Neural progenitor cell (in vitro differentiated cells): ENCODE data around the gene TMEM143. TPM values are rescaled to one million over a fixed set of nuclear protein-coding genes. Genes with fewer than 3 reads are reported as not detected.

Experiments used
- DNase-seq: peaks from one replicate; pipeline ENCODE4 v3.0.0-alpha.2; 2016; ENCODE audit warnings: low spot score
- H2AFZ ChIP-seq: fragments of 200-600 bp; sonication (generic); replicated peaks from 2 replicates; pipeline ENCODE4 v1.6.1; 2016; ENCODE audit warnings: antibody characterized with exemption
- H3F3A ChIP-seq: fragments of 200-600 bp; sonication (generic); 2 replicates; pipeline ENCODE4 v1.6.1; 2016; ENCODE audit warnings: antibody characterized with exemption, low read depth
- H3K27ac ChIP-seq: fragments of 200-600 bp; sonication (generic); 2 replicates; pipeline ENCODE4 v1.5.1; 2016; ENCODE audit warnings: mild to moderate bottlenecking
- H3K27me3 ChIP-seq: fragments of 200-600 bp; sonication (generic); 2 replicates; pipeline ENCODE4 v1.6.1; 2016; ENCODE audit warnings: mild to moderate bottlenecking, moderate library complexity
- H3K36me3 ChIP-seq: fragments of 200-600 bp; sonication (generic); 2 replicates; pipeline ENCODE4 v1.5.1; 2016
- H3K4me1 ChIP-seq: fragments of 200-600 bp; sonication (generic); 2 replicates; pipeline ENCODE4 v1.6.1; 2016; ENCODE audit warnings: mixed run types
- H3K4me2 ChIP-seq: fragments of 200-600 bp; sonication (generic); 2 replicates; pipeline ENCODE4 v1.6.1; 2016
- H3K4me3 ChIP-seq: fragments of 200-600 bp; sonication (generic); 2 replicates; pipeline ENCODE4 v1.5.1; 2016
- H3K79me2 ChIP-seq: fragments of 200-600 bp; sonication (generic); 2 replicates; pipeline ENCODE4 v1.6.1; 2016; ENCODE audit warnings: low read depth
- H3K9ac ChIP-seq: fragments of 200-600 bp; sonication (generic); 2 replicates; pipeline ENCODE4 v1.6.1; 2016
- H3K9me3 ChIP-seq: fragments of 200-600 bp; sonication (generic); 2 replicates; pipeline ENCODE4 v1.5.1; 2016; ENCODE audit warnings: low read depth
- H4K20me1 ChIP-seq: fragments of 200-600 bp; sonication (generic); 2 replicates; pipeline ENCODE4 v1.6.1; 2016; ENCODE audit warnings: low read depth
- H3K27ac Mint-ChIP-seq: 3 replicates; pipeline ENCODE4 v1.8.0; 2021; ENCODE audit warnings: mixed read lengths
- H3K27me3 Mint-ChIP-seq: 2 replicates; pipeline ENCODE4 v1.8.0; 2022; ENCODE audit warnings: low read depth, mild to moderate bottlenecking, inconsistent platforms, moderate library complexity, mixed read lengths; ENCODE audit not compliant: insufficient read depth
- H3K36me3 Mint-ChIP-seq: 3 replicates; pipeline ENCODE4 v1.8.0; 2021; ENCODE audit warnings: mixed read lengths
- H3K4me1 Mint-ChIP-seq: 3 replicates; pipeline ENCODE4 v1.8.0; 2021; ENCODE audit warnings: mixed read lengths
- H3K4me3 Mint-ChIP-seq: 3 replicates; pipeline ENCODE4 v1.8.0; 2021; ENCODE audit warnings: mild to moderate bottlenecking, moderate library complexity, mixed read lengths
- H3K9me3 Mint-ChIP-seq: 3 replicates; pipeline ENCODE4 v1.8.0; 2020; ENCODE audit warnings: mixed read lengths
- CTCF ChIP-seq: fragments of 200-600 bp; sonication (generic); IDR thresholded peaks from 2 replicates; pipeline ENCODE4 v1.5.1; 2017; ENCODE audit warnings: antibody characterized with exemption, mild to moderate bottlenecking
- EZH2 ChIP-seq: fragments of 200-600 bp; sonication (generic); IDR thresholded peaks from 2 replicates; pipeline ENCODE4 v1.6.1; 2017; ENCODE audit warnings: antibody characterized with exemption, mild to moderate bottlenecking, moderate library complexity
- EZH2phosphoT487 ChIP-seq: fragments of 200-600 bp; sonication (generic); IDR thresholded peaks from 2 replicates; pipeline ENCODE4 v1.6.1; 2017; ENCODE audit warnings: antibody characterized with exemption
- total RNA-seq: library from RNA; depleted of rRNA; stranded (reverse); fragments of >200 nt; gene quantifications from 2 replicates; pipeline ENCODE4 v1.2.3, GENCODE V29; 2015; ENCODE audit warnings: low replicate concordance

Gene TMEM143
- total RNA-seq, 1 donor from 2014 or later = 3.1 TPM

- Mint-ChIP-seq H3K27me3 (peaks cover 16% of the 10 kb centered on the region), H3K4me1 (peaks cover 11% of the 10 kb centered on the region), H3K9me3 (no peaks in the 10 kb centered on the region), H3K36me3 (no peaks in the 10 kb centered on the region), H3K27ac (no peak overlapping the region), H3K4me3 (no peak overlapping the region)
- DNase-seq = no peak
- no peak overlapping the region for H3K9ac ChIP-seq
- no peak overlapping the region for H3K4me2 ChIP-seq
- no peaks in the 10 kb centered on the region for H3K36me3 ChIP-seq
- no peaks in the 10 kb centered on the region for H3F3A ChIP-seq
- no peaks in the 10 kb centered on the region for H3K4me1 ChIP-seq
- no peak overlapping the region for H3K4me3 ChIP-seq
- no peaks in the 10 kb centered on the region for H3K9me3 ChIP-seq
- TF ChIP-seq EZH2 (no peak), CTCF (no peak), EZH2phosphoT487 (no peak)
- H3K27me3 ChIP-seq = no peaks in the 10 kb centered on the region
- H4K20me1 ChIP-seq = no peaks in the 10 kb centered on the region
- H2AFZ ChIP-seq = no peak overlapping the region
- H3K79me2 ChIP-seq = no peaks in the 10 kb centered on the region
- no peak overlapping the region for H3K27ac ChIP-seq
Observed at GRCh38 chr19:48342841-48343540, 20.7 kb downstream of the TMEM143 start.

- Histone ChIP-seq H3K27ac (no peak overlapping the region), H3K4me1 (no peaks in the 10 kb centered on the region), H3K27me3 (no peaks in the 10 kb centered on the region), H2AFZ (no peak overlapping the region), H3K9ac (no peak overlapping the region), H3K9me3 (no peaks in the 10 kb centered on the region), H3K4me2 (no peak overlapping the region), H3K36me3 (no peaks in the 10 kb centered on the region), H3K4me3 (no peak overlapping the region), H4K20me1 (no peaks in the 10 kb centered on the region), H3K79me2 (no peaks in the 10 kb centered on the region), H3F3A (no peaks in the 10 kb centered on the region)
- Mint-ChIP-seq H3K9me3 (no peaks in the 10 kb centered on the region), H3K4me3 (no peak overlapping the region), H3K27me3 (peaks cover 19% of the 10 kb centered on the region), H3K36me3 (no peaks in the 10 kb centered on the region), H3K4me1 (peaks cover 11% of the 10 kb centered on the region), H3K27ac (no peak overlapping the region)
- no peak for DNase-seq
- no peak for TF ChIP-seq EZH2phosphoT487
- no peak for TF ChIP-seq EZH2
- no peak for TF ChIP-seq CTCF
Observed at GRCh38 chr19:48342414-48342738, 21.4 kb downstream of the TMEM143 start.

- peaks cover 11% of the 10 kb centered on the region for H3K4me1 Mint-ChIP-seq
- no peaks in the 10 kb centered on the region for H3F3A ChIP-seq
Observed at GRCh38 chr19:48341515-48342413, 22.0 kb downstream of the TMEM143 start.

More at GRCh38 chr19:48341515-48342413, 22.0 kb downstream of the TMEM143 start:
- Histone ChIP-seq H3K36me3 (no peaks in the 10 kb centered on the region), H3K27ac (no peak overlapping the region), H4K20me1 (no peaks in the 10 kb centered on the region), H3K9me3 (no peaks in the 10 kb centered on the region), H3K79me2 (no peaks in the 10 kb centered on the region), H2AFZ (no peak overlapping the region), H3K27me3 (no peaks in the 10 kb centered on the region), H3K9ac (no peak overlapping the region), H3K4me2 (no peak overlapping the region), H3K4me3 (no peak overlapping the region), H3K4me1 (no peaks in the 10 kb centered on the region)
- H3K4me3 Mint-ChIP-seq = no peak overlapping the region
- peaks cover 19% of the 10 kb centered on the region for H3K27me3 Mint-ChIP-seq
- no peak overlapping the region for H3K27ac Mint-ChIP-seq
- no peaks in the 10 kb centered on the region for H3K36me3 Mint-ChIP-seq
- H3K9me3 Mint-ChIP-seq = no peaks in the 10 kb centered on the region
- no peak for DNase-seq
- no peak for TF ChIP-seq CTCF
- TF ChIP-seq EZH2phosphoT487 = no peak
- TF ChIP-seq EZH2 = no peak
